OCI-LY1 (cell line): ENCODE data around the gene IGF2BP3.
"Not testable (repeated sequence)": the region's sequence is repeated elsewhere in the genome, so short reads cannot be mapped to it uniquely, and the experiment has no call there.

Source experiments
- H2AFZ ChIP-seq: fragments of 200-600 bp; sonication (generic), shearing (Covaris generic); 2 replicates; pipeline ENCODE4 v1.6.0; 2014; ENCODE audit warnings: antibody characterized with exemption, mild to moderate bottlenecking, low read length
- H3F3A ChIP-seq: fragments of 200-600 bp; sonication (generic), shearing (Covaris generic); 2 replicates; pipeline ENCODE4 v1.6.0; 2014; ENCODE audit warnings: mild to moderate bottlenecking, antibody characterized with exemption, low read length, moderate library complexity; ENCODE audit not compliant: insufficient read depth
- H3K27ac ChIP-seq: fragments of 200-600 bp; sonication (generic); 2 replicates; pipeline ENCODE4 v1.5.1; 2014; ENCODE audit warnings: low read length, mixed run types, mild to moderate bottlenecking, low read depth; ENCODE audit not compliant: poor library complexity, severe bottlenecking
- H3K27me3 ChIP-seq: fragments of 200-600 bp; sonication (generic); 2 replicates; pipeline ENCODE4 v1.6.0; 2014; ENCODE audit warnings: antibody characterized with exemption, mild to moderate bottlenecking, low read length, moderate library complexity; ENCODE audit not compliant: insufficient read depth
- H3K36me3 ChIP-seq: fragments of 200-600 bp; sonication (generic); 2 replicates; pipeline ENCODE4 v1.6.1; 2014; ENCODE audit warnings: mild to moderate bottlenecking, antibody characterized with exemption, low read length, moderate library complexity, mixed read lengths; ENCODE audit not compliant: insufficient read depth
- H3K4me1 ChIP-seq: fragments of 200-600 bp; sonication (generic); 2 replicates; pipeline ENCODE4 v1.5.1; 2014; ENCODE audit warnings: mild to moderate bottlenecking, low read length, moderate library complexity; ENCODE audit not compliant: insufficient read depth, severe bottlenecking
- H3K4me2 ChIP-seq: fragments of 200-600 bp; sonication (generic), shearing (Covaris generic); 2 replicates; pipeline ENCODE4 v1.6.1; 2014; ENCODE audit warnings: low read length
- H3K4me3 ChIP-seq: fragments of 200-600 bp; sonication (generic); 2 replicates; pipeline ENCODE4 v1.5.1; 2014; ENCODE audit warnings: low read length, low read depth, mild to moderate bottlenecking, mixed read lengths; ENCODE audit not compliant: poor library complexity, severe bottlenecking
- H3K79me2 ChIP-seq: fragments of 200-600 bp; shearing (Covaris generic); 2 replicates; pipeline ENCODE4 v1.6.1; 2016; ENCODE audit warnings: mixed run types, low read length, mixed read lengths; ENCODE audit not compliant: insufficient read depth
- H3K9ac ChIP-seq: fragments of 200-600 bp; sonication (generic), shearing (Covaris generic); 2 replicates; pipeline ENCODE4 v1.6.1; 2014; ENCODE audit warnings: mild to moderate bottlenecking, low read length, mixed read lengths
- H3K9me2 ChIP-seq: fragments of 200-600 bp; sonication (generic), shearing (Covaris generic); 2 replicates; pipeline ENCODE4 v1.6.1; 2014; ENCODE audit warnings: low read depth, mild to moderate bottlenecking, low read length, mixed read lengths
- H3K9me3 ChIP-seq: fragments of 200-600 bp; shearing (Covaris generic); 2 replicates; pipeline ENCODE4 v1.6.1; 2014; ENCODE audit warnings: low read length, mixed read lengths
- H4K20me1 ChIP-seq: fragments of 200-600 bp; sonication (generic), shearing (Covaris generic); 2 replicates; pipeline ENCODE4 v1.6.0; 2016; ENCODE audit warnings: mild to moderate bottlenecking, low read length; ENCODE audit not compliant: insufficient read depth
- CTCF ChIP-seq: fragments of 200-600 bp; sonication (generic), shearing (Covaris generic); IDR thresholded peaks from 2 replicates; pipeline ENCODE4 v1.5.1; 2017; ENCODE audit warnings: mild to moderate bottlenecking, antibody characterized with exemption, low read length, moderate library complexity, mixed read lengths
- EZH2 ChIP-seq: fragments of 200-600 bp; sonication (generic), shearing (Covaris generic); IDR thresholded peaks from 2 replicates; pipeline ENCODE4 v1.8.0; 2017; ENCODE audit warnings: borderline replicate concordance, mixed run types, mild to moderate bottlenecking, antibody characterized with exemption, low read length, moderate library complexity, mixed read lengths

IGF2BP3 gene

GRCh38 chr7:23494009-23494408 lies 23.7 kb upstream of the IGF2BP3 start:
- Histone ChIP-seq H4K20me1 (no peaks in the 10 kb centered on the region), H3K9me2 (no peaks in the 10 kb centered on the region), H3K4me1 (peaks cover 15% of the 10 kb centered on the region), H3K9me3 (no peaks in the 10 kb centered on the region), H3K79me2 (no peaks in the 10 kb centered on the region), H3F3A (0 out of 2 replicates have a peak, but pooled peaks cover 6% of the 10 kb centered on the region), H3K4me3 (no peak overlapping the region), H3K4me2 (no peak overlapping the region), H2AFZ (no peak overlapping the region), H3K27me3 (no peaks in the 10 kb centered on the region), H3K36me3 (peaks cover 10% of the 10 kb centered on the region; the same call in 1 of the 2 replicates), H3K27ac (no peak overlapping the region), H3K9ac (no peak overlapping the region)
- no peak for TF ChIP-seq EZH2
- TF ChIP-seq CTCF = no peak

GRCh38 chr7:23491502-23491901 lies 21.2 kb upstream of the IGF2BP3 start:
- no peaks in the 10 kb centered on the region for H3K27me3 ChIP-seq
- no peaks in the 10 kb centered on the region for H3K9me3 ChIP-seq
- H3K9ac ChIP-seq = peak overlapping the region; percentile 76
- peak overlapping the region; percentile 69 for H3K4me3 ChIP-seq
- H3F3A ChIP-seq = 0 out of 2 replicates have a peak, but pooled peaks cover 11% of the 10 kb centered on the region
- TF ChIP-seq CTCF = no peak
- TF ChIP-seq EZH2 = no peak
- H3K4me2 ChIP-seq = peak overlapping the region; percentile 65
- no peaks in the 10 kb centered on the region for H3K9me2 ChIP-seq
- H3K36me3 ChIP-seq = no peaks in the 10 kb centered on the region
- no peaks in the 10 kb centered on the region for H3K79me2 ChIP-seq
- H4K20me1 ChIP-seq = no peaks in the 10 kb centered on the region
- H3K27ac ChIP-seq = peak overlapping the region; percentile 77
- H3K4me1 ChIP-seq = peaks cover 15% of the 10 kb centered on the region
- H2AFZ ChIP-seq = no peak overlapping the region

GRCh38 chr7:23490357-23491135 lies 20.3 kb upstream of the IGF2BP3 start:
- Histone ChIP-seq H3K9ac (peak overlapping the region; percentile 76), H3K4me3 (peak overlapping the region; percentile 69), H3K4me2 (peak overlapping the region; percentile 65), H4K20me1 (no peaks in the 10 kb centered on the region), H3K27ac (peak overlapping the region; percentile 80), H2AFZ (no peak overlapping the region), H3K79me2 (no peaks in the 10 kb centered on the region), H3K4me1 (peaks cover 15% of the 10 kb centered on the region), H3K9me2 (no peaks in the 10 kb centered on the region), H3K27me3 (no peaks in the 10 kb centered on the region), H3F3A (0 out of 2 replicates have a peak, but pooled peaks cover 11% of the 10 kb centered on the region), H3K9me3 (no peaks in the 10 kb centered on the region), H3K36me3 (no peaks in the 10 kb centered on the region)
- TF ChIP-seq CTCF = no peak

GRCh38 chr7:23488714-23489113 lies 18.4 kb upstream of the IGF2BP3 start:
- H3K4me3 ChIP-seq = not testable (repeated sequence)

More at GRCh38 chr7:23488714-23489113, 18.4 kb upstream of the IGF2BP3 start:
- H3K27ac ChIP-seq, H3K36me3 ChIP-seq, H3K9ac ChIP-seq, H3K27me3 ChIP-seq, H3K9me2 ChIP-seq, H3K79me2 ChIP-seq, H2AFZ ChIP-seq, H3K4me2 ChIP-seq, H4K20me1 ChIP-seq, H3K9me3 ChIP-seq: not testable (repeated sequence)
- peaks cover 15% of the 10 kb centered on the region for H3K4me1 ChIP-seq
- 0 out of 2 replicates have a peak, but pooled peaks cover 11% of the 10 kb centered on the region for H3F3A ChIP-seq
